AG04450 (cell line): ENCODE measurements around the gene ST6GALNAC3. TPM values are rescaled to one million over a fixed set of nuclear protein-coding genes. Genes with fewer than 3 reads are reported as not detected.

Experiments
- CTCF ChIA-PET: fragments of 300-600, 350-600 bp; formaldehyde crosslinking; extraction: SDS; loops from one replicate; lab custom pipeline; 2022; ENCODE audit warnings: antibody characterized with exemption, inconsistent platforms; lab: Charles Lee
- POLR2A ChIA-PET: fragments of 350-600 bp; formaldehyde crosslinking; extraction: SDS; loops from one replicate; lab custom pipeline; 2021; ENCODE audit warnings: antibody characterized with exemption, inconsistent platforms; lab: Yijun Ruan, JAX
- DNase-seq: peaks from one replicate; pipeline ENCODE4 v3.0.0-alpha.2; 2011; ENCODE audit warnings: low read depth, low spot score
- H3K27ac ChIP-seq: one replicate; pipeline ENCODE4 v1.5.1; 2012; ENCODE audit warnings: low read depth, low read length, control low read depth
- H3K27me3 ChIP-seq: one replicate; pipeline ENCODE4 v1.6.0; 2012; ENCODE audit warnings: low read length; ENCODE audit not compliant: control insufficient read depth, insufficient read depth
- H3K4me3 ChIP-seq: 2 replicates; pipeline ENCODE4 v1.5.1; 2011; ENCODE audit warnings: mild to moderate bottlenecking, low read depth, low read length, control low read depth
- H3K9me3 ChIP-seq: 2 replicates; pipeline ENCODE4 v1.5.1; 2012; ENCODE audit warnings: low read length; ENCODE audit not compliant: control insufficient read depth, insufficient read depth
- CTCF ChIP-seq: IDR thresholded peaks from 2 replicates; pipeline ENCODE4 v1.5.1; 2011; ENCODE audit warnings: low read depth, low read length, control low read depth, inconsistent platforms
- polyA plus RNA-seq: library from polyadenylated mRNA; depleted of rRNA; stranded (reverse); fragments of >200 nt; gene quantifications from 2 replicates; pipeline ENCODE4 v1.2.3, GENCODE V29; 2011

ST6GALNAC3 gene
- polyA plus RNA-seq, 1 experiment: 2.1 TPM

- H3K27ac ChIP-seq: no peak overlapping the region
- DNase-seq: no peak
- H3K9me3 ChIP-seq: no peaks in the 10 kb centered on the region
- no peak for TF ChIP-seq CTCF
- H3K4me3 ChIP-seq: no peak overlapping the region
- H3K27me3 ChIP-seq: no peaks in the 10 kb centered on the region
- POLR2A ChIA-PET: no interaction called here
- CTCF ChIA-PET: no interaction called here
These were observed 315.9 kb downstream of the ST6GALNAC3 start for GRCh38 chr1:76390456-76390855.

GRCh38 chr1:76395059-76395458 lies 320.5 kb downstream of the ST6GALNAC3 start:
- Histone ChIP-seq H3K9me3 (no peaks in the 10 kb centered on the region), H3K27ac (no peak overlapping the region), H3K4me3 (no peak overlapping the region), H3K27me3 (no peaks in the 10 kb centered on the region)
- ChIA-PET POLR2A (no interaction called here), CTCF (no interaction called here)
- DNase-seq: no peak
- TF ChIP-seq CTCF: no peak

- ChIA-PET POLR2A (no interaction called here), CTCF (interaction anchor here (0.5 kb wide), 1 partner anchor 40 kb away, joined by 5 read pairs; no protein-coding TSS in a partner anchor)
- Histone ChIP-seq H3K9me3 (no peaks in the 10 kb centered on the region), H3K4me3 (no peak overlapping the region), H3K27ac (no peak overlapping the region), H3K27me3 (no peaks in the 10 kb centered on the region)
- no peak for TF ChIP-seq CTCF
- no peak for DNase-seq
These were observed 327.6 kb downstream of the ST6GALNAC3 start for GRCh38 chr1:76402128-76402527.

- no peak for DNase-seq
- no peak overlapping the region for H3K27ac ChIP-seq
- no peaks in the 10 kb centered on the region for H3K9me3 ChIP-seq
- POLR2A ChIA-PET: no interaction called here
- CTCF ChIA-PET: no interaction called here
- H3K27me3 ChIP-seq: no peaks in the 10 kb centered on the region
- no peak for TF ChIP-seq CTCF
- no peak overlapping the region for H3K4me3 ChIP-seq
These were observed 333.8 kb downstream of the ST6GALNAC3 start for GRCh38 chr1:76408303-76408702.

- H3K27me3 ChIP-seq: no peaks in the 10 kb centered on the region
- POLR2A ChIA-PET: no interaction called here
- no peaks in the 10 kb centered on the region for H3K9me3 ChIP-seq
- no peak for TF ChIP-seq CTCF
- H3K27ac ChIP-seq: no peak overlapping the region
- no peak overlapping the region for H3K4me3 ChIP-seq
- CTCF ChIA-PET: no interaction called here
- DNase-seq: no peak
These were observed 336.0 kb downstream of the ST6GALNAC3 start for GRCh38 chr1:76410499-76410898.
